Measurements from ENCODE around the gene SPHK2.
"Not testable (repeated sequence)": the region's sequence is repeated elsewhere in the genome, so short reads cannot be mapped to it uniquely, and the experiment has no call there.

SPHK2 gene

DNA sequence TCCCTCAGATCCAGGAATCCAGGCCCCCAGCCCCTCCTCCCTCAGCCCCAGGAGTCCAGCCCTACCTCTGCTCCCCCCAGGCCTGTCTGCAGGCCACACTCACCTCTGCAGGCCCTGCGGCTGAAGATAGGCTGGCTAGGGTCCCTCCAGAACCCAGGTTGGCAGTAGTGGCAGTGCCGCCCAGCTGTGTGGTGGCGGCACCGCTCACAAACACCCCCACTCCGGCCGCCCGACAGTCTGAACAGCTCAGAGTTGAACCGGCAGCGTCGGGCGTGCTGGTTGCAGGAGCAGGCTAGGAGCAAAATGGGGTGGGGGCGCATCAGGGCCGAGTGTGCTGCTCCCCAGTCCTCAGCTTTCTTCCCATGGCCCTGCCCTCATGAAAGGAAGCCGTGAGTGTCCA lies 45.2 kb downstream of the SPHK2 start:
- DNase-seq = no peak

DNA sequence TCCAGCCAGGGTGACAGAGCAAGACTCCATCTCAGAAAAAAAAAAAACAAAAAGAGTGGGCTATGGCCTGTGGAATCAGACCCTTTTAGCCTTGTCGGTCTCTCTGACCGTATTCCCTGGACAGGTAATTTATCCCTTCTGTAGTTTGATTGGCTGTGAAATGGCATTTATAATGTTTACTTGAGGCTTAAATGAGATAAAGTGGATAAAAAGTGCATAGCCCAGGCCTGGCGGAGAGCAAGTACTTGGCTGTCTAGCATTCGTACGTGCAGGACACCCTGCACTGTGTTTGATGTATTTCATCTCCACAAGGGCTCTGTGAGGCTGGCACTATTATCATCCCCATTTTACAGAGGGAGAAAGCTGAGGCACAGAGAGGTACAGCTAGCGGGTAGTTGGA lies 46.5 kb downstream of the SPHK2 start:
- DNase-seq = no peak

DNA sequence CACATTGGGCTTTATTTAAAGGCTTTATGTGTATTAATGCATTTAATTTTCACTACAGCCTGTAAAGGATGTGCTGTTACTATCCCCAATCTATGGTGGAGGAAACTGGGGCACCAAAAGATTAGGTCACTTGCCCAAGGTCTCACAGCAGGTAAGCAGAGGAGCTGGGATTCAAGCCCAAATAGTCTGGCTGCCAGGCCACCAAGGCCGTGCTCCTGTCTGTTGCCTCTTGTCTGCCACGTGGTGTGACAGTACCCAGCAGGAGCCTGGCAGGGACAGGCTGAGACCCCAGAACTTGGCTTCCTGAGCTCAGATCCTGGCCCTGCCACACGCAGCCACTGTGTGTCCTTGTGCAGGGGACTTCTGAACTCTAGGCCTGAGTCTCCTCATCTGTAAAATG lies 49.0 kb downstream of the SPHK2 start:
- no peak for DNase-seq

DNA sequence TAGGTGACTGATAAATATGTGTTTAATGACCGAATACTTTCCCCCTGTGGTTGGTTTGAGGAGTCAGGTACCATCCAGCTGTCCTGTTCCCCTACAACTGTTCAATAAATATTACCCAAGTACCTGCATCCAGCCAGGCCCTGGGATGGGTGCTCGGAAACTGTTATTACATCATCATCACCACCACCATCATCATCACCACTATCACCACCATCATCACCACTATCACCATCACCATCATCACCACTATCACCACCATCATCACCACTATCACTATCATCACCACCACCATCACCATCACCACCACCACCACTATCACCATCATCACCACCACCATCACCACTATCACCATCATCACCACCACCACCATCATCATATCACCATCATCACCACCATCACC lies 49.5 kb downstream of the SPHK2 start:
- DNase-seq = no peak

DNA sequence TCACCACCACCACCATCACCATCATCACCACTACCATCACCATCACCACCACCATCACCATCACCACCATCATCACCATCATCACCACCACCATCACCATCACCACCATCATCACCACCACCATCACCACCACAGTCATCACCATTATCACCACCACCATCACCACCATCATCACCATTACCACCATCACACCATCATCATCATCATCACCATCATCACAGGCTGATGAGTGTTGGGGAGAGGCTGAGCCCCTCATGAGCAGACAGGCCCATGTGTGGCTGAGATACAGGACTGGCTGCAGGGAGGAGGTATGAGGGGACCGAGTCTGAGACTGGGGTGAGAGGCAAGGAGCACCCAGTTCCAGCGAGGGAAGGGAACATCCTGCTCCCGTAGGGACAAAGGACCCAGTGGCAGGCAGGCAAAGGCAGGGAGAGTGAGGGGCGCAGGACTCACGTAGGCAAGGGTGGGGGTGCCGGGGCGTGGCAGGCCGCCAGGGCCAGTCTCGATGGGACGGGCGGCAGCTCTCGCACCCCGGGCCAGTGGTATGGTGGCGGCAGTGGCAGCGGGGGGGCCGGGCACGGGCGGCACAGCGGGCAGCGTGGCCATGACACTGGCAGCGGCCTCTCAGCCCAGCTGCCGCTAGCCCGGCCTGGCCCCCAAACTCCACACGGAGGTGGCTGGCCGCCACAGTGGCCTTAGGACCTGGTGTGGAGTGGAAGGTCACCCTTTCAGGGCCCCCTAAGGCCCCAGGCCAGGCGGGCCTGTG lies 50.8 kb downstream of the SPHK2 start:
- DNase-seq = no peak

DNA sequence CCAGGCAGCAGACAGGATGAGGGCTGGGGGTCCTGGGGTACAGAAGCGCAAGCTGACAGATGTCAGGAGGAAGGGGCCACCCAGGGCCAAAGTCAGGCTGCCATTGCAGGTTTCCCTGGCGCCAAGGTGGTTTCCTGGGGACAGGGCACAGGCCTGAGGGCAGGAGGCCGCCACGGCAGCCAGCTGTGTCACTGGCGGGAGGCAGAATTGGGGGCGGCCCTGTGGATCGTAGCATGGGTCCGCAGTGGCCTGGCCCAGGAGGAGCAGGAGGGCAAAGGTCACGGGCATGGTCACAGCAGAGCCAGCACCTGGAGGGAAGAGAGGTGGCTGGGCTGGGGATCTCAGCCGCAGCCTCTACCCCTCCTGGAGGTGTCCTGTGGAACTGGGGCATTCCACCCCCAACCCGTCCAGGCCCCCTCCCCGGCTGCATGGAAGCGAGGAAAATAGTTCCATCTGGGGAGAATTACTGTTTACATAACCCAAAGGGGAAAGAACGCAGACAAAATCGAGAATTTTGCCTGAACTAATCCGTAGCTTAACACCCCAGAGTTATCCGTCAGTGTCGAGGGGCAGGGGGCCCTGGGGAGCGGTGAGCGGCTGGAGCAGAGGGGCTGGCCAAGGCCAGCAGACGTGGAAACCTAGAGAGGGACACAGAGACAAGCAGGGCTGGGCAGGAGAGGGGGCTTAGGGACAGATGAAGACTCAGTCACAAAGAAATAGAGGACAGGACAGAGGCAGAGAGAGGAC lies 51.6 kb downstream of the SPHK2 start:
- DNase-seq = no peak

DNA sequence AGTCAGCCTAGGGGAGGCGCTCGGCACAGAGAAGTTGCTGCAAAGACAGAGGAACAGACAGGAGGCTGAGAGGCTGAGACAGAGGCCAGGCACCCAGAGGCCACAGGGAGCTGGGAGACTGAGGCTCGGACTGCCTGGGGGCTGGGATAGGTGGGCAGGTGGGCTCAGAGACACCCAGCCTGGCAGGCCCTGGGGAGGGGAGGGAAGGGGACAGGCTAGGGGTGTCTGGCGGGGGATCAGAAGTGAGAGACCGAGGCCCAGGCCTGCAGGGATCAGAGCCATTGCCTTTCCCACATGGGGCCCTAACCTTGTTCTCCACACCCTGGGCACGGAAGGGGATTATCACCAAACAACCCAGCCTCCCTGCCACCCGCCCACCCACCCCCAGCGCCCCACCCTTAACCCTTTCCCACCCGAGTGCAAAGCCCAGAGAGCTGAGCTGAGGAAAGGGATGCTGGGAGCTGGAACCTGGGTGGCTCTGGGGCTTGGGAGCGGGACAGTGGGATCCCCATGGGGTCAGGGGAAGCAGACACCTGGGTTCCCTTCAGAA lies 52.2 kb downstream of the SPHK2 start:
- no peak for DNase-seq

DNA sequence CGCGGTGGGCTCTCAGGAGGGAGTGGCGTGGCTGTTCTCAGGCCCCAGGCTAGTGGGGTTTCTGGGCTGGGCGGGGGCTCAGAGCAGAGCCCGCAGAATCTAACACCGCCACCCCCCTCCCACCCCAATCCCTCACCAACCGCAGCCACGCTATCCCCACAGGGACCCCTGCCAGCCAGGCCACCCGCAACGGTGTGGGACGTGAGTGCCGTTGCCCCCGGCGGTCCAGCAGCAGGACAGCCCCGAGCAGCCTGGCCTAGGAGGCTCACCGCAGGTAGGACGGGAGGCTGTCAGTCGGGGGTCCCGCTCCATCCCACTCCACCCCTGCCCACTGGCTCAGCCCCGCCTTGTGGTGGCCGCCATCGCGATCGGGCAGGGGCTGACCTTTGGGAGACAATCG lies 53.7 kb downstream of the SPHK2 start, which contains the start of gene NTN5:
Gene NTN5 (minus strand): TSS at position 24 of the 400 bp plus-strand sequence. CDS start 2,031 bp downstream, outside the sequence.
- no peak for DNase-seq

DNA sequence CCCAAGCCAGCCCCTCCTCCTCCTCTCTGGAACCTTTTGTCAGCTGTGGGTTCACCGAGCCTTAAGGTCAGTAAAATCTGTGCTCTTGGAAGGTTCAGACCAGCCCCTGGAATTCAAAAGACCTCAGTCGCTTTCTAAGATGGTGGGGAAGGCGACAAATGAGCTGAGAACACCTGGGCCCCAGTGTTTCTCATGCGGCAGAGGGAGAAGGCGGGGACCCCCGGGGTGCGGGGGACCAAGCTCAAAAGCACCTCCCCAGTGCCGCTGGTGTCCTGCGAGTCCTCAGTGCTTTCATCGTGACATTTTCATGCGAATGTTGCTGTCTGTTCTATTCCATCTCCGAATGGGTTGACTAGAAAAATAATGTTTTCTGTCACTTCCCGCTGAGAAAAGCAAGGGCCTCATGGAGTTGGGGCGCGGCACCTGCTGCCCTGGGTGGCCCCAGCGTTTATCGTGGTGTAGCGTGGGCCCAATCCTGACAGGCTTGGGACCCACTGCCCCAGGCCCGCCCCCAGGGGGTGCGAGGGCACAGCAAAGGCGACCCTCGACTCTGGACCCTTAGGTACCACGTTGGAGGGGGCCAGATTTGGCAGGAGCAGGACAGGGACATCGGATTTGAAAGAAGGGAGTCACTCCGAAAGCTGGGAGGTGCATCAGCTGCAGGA lies 54.3 kb downstream of the SPHK2 start:
- no peak for DNase-seq

DNA sequence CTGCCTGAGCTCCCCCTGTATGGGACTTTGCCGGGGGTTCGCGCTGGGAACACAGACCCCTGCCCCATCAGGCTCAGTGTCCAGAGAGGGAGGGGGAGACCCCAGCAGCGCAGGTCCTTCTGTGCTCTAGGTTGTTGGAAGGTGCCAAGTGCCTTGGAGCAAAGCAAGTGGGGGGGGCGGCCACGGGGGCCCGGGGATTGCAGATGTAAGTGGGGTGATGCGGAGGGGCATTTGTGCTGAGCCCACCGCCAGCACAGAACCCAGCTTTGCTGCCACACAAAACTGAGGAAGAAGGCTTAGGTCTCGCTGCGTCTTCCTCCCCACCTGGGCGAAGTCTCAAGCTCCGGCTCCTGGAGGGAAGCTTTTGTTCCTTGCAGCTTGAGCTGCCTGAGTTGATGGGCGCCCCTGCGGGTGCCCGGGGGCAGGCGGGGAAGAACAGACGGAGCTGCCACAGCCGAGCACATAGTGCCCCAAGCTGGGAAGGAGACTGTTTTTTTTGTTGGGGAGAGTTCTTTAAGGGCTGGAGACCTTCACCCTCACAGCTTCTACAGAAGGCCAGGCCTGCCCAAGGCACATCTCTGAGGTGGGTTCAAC lies 55.0 kb downstream of the SPHK2 start:
- no peak for DNase-seq

DNA sequence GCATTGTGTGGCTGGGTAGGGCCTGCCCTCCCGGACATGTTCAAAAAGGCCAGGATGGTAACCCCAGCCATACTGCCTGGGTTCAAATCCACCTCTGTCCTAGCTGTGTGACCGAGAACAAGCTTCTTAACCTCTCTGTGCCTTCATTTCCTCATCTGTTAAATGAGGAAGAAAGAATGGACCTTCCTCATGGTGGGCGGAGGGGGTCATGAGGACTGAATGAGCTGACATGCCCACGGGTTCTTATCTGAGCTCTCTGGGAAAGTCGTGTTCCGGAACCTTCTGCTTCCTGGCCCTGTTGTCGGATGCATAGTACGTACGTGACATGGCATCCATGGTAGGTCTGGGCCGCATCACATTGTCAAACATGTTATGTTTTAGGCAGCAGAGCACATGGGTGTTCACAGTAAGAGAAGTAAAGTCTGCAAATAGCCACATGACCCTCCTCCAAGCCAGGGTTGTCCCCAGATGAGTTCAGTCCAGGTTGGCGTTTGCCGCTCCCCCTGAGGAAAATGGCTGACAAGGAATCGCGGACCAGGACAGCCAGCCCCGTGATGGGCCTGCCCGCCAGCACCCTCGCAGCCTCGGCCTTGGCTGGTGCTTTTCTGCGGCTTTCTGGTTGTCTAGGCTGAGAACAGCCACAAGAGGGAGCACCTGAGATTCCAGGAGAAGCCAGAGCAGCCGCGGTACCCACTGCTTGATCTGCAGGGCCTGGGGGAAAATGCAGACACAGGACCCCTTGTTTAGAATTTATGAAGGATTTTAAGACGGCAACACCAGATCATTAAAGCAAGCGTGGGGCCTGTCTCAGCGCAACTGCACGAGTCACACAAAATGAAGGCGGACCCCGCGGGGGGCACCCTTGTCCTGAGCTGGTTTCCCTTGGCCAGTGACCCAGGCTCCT lies 55.9 kb downstream of the SPHK2 start:
- DNase-seq = peak; percentile 80

DNA sequence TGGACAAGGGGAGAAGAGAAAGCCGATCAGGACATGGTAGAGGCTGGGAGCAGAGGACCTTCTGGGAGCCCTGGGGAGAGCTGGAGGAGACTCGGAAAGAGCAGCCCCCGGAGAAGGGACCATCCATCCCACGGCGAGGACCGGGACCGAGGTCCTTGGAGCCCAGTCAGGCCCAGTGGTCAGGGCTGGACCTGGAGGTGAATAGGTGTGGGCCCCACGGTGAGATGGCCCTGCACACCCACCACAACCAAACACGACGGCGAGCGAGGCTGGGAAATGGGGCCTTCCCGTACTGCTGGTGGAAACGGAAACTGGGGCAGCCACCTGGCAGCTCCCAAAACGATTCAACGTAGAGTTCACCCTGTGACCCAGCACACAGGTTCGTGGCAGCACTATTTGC lies 57.2 kb downstream of the SPHK2 start:
- no peak for DNase-seq

DNA sequence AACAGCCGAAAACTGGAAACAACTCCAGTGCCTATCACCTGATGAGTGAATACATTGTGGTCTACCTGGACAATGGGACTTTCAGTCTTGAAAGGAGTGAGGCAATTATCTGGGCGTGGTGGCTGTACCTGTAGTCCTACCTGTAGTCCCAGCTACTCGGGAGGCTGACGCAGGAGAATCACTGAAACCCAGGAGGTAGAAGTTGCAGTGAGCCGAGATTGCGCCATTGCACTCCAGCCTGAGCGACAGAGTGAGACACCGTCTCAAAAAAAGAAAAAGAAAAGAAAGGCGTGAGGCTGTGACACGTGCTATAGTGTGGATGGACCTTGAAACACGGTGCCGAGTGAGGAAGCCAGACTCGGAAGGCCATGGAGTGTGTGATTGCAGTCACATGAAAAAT lies 57.6 kb downstream of the SPHK2 start:
- DNase-seq = no peak

DNA sequence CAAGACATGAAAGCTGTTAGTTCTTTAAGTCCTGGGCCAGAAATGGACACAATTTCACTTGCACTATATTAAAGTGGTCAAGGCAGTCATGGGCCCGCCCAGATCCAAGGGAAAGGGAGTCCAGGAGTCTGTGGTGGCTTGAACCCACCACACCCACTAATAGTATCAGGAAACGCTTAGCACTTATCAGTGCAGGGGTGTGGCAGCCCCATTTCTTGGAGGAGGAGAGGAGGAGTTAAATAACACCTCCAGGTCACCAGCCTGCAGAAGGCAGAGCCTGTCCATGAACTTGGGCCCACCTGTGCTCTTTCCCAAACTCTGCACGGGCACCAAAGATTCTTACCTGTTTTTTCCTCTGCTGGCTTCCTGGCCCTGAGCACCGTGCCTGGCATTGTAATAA lies 58.9 kb downstream of the SPHK2 start:
- no peak for DNase-seq

DNA sequence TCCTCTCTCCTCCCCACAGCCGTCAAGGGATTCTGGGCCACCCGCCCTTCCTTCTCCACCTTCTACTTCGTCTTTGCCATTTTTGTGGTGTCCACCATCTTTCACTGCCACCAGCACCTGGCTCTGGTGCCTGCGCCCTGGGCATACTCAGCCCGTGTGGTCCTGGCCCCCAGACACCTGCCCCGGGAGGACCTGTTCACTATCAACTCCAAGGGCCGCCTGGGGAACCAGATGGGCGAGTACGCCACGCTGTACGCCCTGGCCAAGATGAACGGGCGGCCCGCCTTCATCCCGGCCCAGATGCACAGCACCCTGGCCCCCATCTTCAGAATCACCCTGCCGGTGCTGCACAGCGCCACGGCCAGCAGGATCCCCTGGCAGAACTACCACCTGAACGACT lies 60.7 kb downstream of the SPHK2 start:
- not testable (repeated sequence) for DNase-seq

All from activated CD4-positive, alpha-beta T cell treated with anti-CD3 and anti-CD28 coated beads, Interleukin-2, amount 50 U/mL, for 16 hours (primary cell).